Measurements from ENCODE around the gene ATP6V1C2. TPM values are rescaled to one million over a fixed set of nuclear protein-coding genes. Genes with fewer than 3 reads are reported as not detected.

The ATP6V1C2 gene
- total RNA-seq, 1 donor from 2014 or later = 3.3 TPM

- no peak for TF ChIP-seq CTCF (IDR thresholded peaks at IDR 0.05)
- Mint-ChIP-seq H3K9me3 (no peaks in the 10 kb centered on the region), H3K4me1 (no peaks in the 10 kb centered on the region), H3K36me3 (ENCODE audit: low read depth) (peaks cover 1% of the 10 kb centered on the region), H3K27ac (no peak overlapping the region), H3K27me3 (no peaks in the 10 kb centered on the region), H3K4me3 (no peak overlapping the region)
- ChIA-PET POLR2A (no interaction called here), CTCF (no interaction called here)
- ATAC-seq (ENCODE audit: low read depth) (no peak), DNase-seq (no peak)
- intact Hi-C loops (cut with micrococcal nuclease) = no loop called here
Observed at GRCh38 chr2:10772201-10772867, 50.9 kb downstream of the ATP6V1C2 start.

GRCh38 chr2:10772868-10773215 is 51.4 kb downstream of the ATP6V1C2 start:
- ATAC-seq (ENCODE audit: low read depth) (no peak), DNase-seq (no peak)
- Mint-ChIP-seq H3K4me3 (no peak overlapping the region), H3K9me3 (no peaks in the 10 kb centered on the region), H3K36me3 (ENCODE audit: low read depth) (peaks cover 4% of the 10 kb centered on the region), H3K4me1 (no peaks in the 10 kb centered on the region), H3K27me3 (no peaks in the 10 kb centered on the region), H3K27ac (no peak overlapping the region)
- CTCF ChIA-PET = no interaction called here
- no peak for TF ChIP-seq CTCF (IDR thresholded peaks at IDR 0.05)
- intact Hi-C loops (cut with micrococcal nuclease) = no loop called here
- POLR2A ChIA-PET = no interaction called here

- H3K9me3 Mint-ChIP-seq = no peaks in the 10 kb centered on the region
- TF ChIP-seq CTCF (IDR thresholded peaks at IDR 0.05) = no peak
- H3K27ac Mint-ChIP-seq = no peak overlapping the region
- no peak overlapping the region for H3K4me3 Mint-ChIP-seq
- intact Hi-C loops (cut with micrococcal nuclease) = no loop called here
- ChIA-PET POLR2A (no interaction called here), CTCF (no interaction called here)
- H3K4me1 Mint-ChIP-seq = no peaks in the 10 kb centered on the region
- no peak for DNase-seq
- no peak for ATAC-seq (ENCODE audit: low read depth)
- no peaks in the 10 kb centered on the region for H3K27me3 Mint-ChIP-seq
- H3K36me3 Mint-ChIP-seq (ENCODE audit: low read depth) = peaks cover 11% of the 10 kb centered on the region
Observed at GRCh38 chr2:10773821-10774341, 52.5 kb downstream of the ATP6V1C2 start.

GRCh38 chr2:10774394-10774793 is 53.0 kb downstream of the ATP6V1C2 start:
- CTCF ChIA-PET = no interaction called here
- POLR2A ChIA-PET = no interaction called here
- H3K36me3 Mint-ChIP-seq (ENCODE audit: low read depth) = peaks cover 12% of the 10 kb centered on the region
- H3K27ac Mint-ChIP-seq = no peak overlapping the region
- no peak for ATAC-seq (ENCODE audit: low read depth)
- no peaks in the 10 kb centered on the region for H3K27me3 Mint-ChIP-seq
- DNase-seq = no peak
- no peaks in the 10 kb centered on the region for H3K4me1 Mint-ChIP-seq
- no peaks in the 10 kb centered on the region for H3K9me3 Mint-ChIP-seq
- TF ChIP-seq CTCF (IDR thresholded peaks at IDR 0.05) = no peak
- intact Hi-C loops (cut with micrococcal nuclease) = no loop called here
- no peak overlapping the region for H3K4me3 Mint-ChIP-seq

GRCh38 chr2:10775021-10775780 is 53.8 kb downstream of the ATP6V1C2 start:
- H3K27me3 Mint-ChIP-seq = no peaks in the 10 kb centered on the region
- DNase-seq = no peak
- peaks cover 18% of the 10 kb centered on the region for H3K36me3 Mint-ChIP-seq (ENCODE audit: low read depth)
- no peaks in the 10 kb centered on the region for H3K9me3 Mint-ChIP-seq
- ChIA-PET POLR2A (no interaction called here), CTCF (no interaction called here)
- ATAC-seq (ENCODE audit: low read depth) = no peak
- no peaks in the 10 kb centered on the region for H3K4me1 Mint-ChIP-seq
- no peak overlapping the region for H3K27ac Mint-ChIP-seq
- TF ChIP-seq CTCF (IDR thresholded peaks at IDR 0.05) = no peak
- intact Hi-C loops (cut with micrococcal nuclease) = no loop called here
- no peak overlapping the region for H3K4me3 Mint-ChIP-seq

Data from activated B cell treated with CpG ODN at 0.5 μM for 24 hours (primary cell).